ENCODE data around the gene ZNF438.
"Not testable (repeated sequence)": the region's sequence is repeated elsewhere in the genome, so short reads cannot be mapped to it uniquely, and the experiment has no call there.

ZNF438 gene

DNA sequence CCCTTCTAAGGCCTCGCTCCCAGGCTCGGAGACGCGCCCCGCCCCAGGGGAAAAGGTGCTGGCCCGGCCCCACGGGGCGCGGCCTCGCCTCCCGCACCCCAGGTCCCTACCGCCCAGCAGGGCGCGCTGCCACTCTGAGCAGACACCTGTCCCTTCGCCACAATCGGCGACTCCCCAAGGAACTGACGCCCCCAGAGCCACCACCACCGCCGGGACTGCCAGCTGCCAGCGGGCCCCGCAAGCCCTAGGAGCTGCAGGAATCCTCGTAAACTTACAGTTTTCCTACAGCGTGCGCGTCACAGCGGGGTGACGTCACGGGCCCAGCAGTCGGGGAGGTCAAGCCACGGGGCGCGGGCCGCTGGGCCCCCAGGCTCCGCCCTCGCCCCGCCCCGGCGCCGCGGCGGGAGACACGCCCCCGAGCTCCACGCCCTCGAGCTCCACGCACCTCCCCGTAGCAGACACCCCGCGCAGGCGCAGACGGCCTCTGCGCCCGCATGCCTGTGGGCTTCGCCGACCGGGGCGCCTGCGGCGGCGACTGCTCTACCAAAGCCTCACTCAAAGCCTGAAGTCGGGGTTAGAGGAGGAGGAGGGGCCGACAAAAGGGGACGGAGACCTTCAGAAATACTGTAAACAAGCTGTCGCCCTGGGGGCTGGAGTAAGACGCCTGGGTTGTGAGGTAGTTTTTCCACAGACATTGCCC, at the start of gene ZNF438:
TSS of gene ZNF438 (minus strand) at position 308 of the 700 bp plus-strand sequence. CDS start 154,831 bp downstream, outside the sequence.
- peak; percentile 85 to 87 for DNase-seq (ENCODE audit: low read depth in 2 of 2)

GRCh38 chr10:31076610-31076988, 44.9 kb upstream of the ZNF438 start:
- DNase-seq (ENCODE audit: low read depth in 2 of 2): no peak

- no peak for DNase-seq (ENCODE audit: low read depth in 2 of 2)
These were observed 44.4 kb upstream of the ZNF438 start for GRCh38 chr10:31075881-31076609.

DNA sequence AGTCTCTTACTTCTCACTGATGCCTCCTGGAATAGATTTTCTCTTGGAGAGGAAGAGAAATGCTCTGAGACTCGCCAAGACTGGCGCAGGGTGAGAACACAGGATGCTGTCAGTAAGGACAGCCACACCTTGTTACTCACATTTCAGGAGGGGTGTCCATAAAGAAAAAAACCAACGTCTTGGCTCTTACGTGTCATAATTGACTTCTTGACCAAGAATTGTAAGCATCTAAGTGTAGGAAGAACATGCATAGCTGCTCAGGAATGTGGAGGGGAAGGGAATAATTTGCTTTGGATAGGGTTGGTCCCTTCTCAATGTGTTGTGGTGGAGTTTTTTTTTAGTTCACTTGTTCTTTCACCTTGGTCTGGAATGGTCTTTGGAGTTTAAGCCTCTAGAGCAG, 43.8 kb upstream of the ZNF438 start:
- DNase-seq (ENCODE audit: low read depth in 2 of 2): no peak

DNA sequence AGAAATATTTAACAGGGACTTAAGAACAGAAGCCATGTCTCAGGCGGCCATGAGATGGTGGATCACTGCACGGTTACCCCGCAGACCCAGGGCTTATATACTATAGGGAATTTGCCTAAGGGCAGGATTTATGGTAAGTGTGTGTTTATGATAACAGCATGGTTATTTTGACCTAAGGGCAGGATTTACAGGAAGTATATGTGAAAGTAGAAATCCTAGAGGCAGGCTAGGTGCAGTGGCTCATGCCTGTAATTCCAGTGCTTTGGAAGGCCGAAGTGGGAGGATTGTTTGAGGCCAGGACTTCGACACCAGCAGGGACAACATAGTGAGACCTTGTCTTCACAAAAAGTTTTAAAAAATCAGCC, 43.0 kb upstream of the ZNF438 start:
- no peak for DNase-seq (ENCODE audit: low read depth in 2 of 2)

DNA sequence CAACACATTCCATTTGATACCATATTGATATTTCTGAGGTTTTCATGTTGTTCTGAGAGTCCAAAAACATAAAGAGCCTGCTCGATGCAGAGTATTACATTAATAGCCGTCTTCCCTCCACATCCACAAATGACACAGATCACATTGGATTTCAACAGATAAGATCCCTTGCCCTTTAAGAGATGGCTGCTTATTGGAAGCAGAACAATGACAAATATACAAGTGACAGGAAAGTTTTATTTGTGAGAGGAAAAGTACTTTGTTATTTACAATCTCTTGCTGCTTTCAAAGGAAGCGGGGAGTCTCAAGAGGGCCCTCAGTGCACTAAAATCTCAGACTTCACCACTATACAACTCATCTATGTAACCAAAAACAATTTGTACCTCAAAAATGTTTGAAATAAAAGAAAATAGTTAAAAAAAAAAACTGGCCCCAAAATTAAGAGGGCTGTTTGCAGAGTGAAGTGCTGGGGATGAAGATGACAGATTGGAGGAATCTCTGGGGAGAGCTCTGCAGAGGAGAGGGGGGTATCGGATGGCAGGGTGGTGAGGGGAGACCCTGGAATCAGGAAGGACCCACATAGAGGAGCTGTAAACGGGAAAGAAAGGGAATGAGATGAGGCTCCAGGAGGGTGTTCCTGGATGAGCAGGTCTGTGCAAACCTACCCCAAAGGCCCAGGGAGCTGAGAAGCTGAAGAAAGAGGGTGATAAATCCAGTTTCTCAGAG, 42.5 kb upstream of the ZNF438 start:
- no peak for DNase-seq (ENCODE audit: low read depth in 2 of 2)

- no peak for DNase-seq (ENCODE audit: low read depth in 2 of 2)
These were observed 41.5 kb upstream of the ZNF438 start for GRCh38 chr10:31073211-31073610.

DNA sequence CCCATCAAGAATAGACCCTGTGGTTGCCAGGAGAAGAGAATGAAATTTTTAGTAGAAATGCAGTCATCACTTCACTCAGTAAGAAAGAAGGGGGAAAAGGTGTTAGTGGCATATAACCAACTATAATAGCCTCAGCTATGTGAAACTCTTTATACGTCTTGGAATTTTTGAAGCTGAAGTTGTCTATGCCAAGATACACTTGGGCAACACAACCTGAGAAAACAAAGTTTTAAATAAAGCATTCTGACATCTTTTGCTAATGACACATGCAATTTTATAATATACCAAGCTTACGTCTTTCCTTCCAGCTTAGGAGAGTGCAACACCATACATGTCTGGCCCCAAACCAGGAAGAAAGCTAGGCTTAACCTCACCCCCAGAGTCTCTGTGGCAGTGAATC, 40.8 kb upstream of the ZNF438 start:
- DNase-seq (ENCODE audit: low read depth in 2 of 2): no peak

DNA sequence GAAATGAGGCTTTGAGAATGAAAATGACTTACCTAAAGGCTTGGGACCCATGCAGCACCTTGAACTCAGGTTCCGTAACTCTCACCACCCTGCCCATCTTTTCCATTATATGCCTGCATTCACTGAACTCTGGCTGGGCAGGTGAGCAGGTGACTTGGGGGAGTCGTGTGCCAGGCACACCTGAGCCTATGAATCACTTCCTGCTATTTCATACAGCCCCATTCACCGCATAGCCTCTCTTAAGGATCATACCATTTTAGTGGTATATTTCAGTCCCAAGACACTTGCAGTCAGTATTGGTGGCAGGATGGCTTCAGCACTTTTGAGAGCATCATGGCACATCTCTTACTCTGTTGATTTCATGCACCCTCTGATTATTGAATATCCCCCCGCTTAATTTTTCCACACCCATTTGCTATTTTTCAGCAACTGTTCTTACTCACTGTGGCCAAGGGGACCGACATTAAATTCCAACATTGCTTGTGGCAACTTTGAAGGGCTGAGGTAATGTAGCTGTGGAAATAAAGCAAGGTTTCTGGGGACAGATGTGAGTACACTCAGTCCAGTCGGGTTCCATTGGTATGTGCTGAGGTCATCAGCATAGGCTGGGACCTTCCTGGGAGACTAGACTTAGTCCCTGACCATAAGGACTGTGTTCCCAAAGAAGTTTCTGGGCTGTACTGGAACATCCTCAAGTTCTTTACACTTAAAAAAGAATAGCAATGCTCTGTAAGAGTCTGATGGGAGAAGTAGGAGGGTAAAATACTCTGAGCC, 39.8 kb upstream of the ZNF438 start:
- no peak for DNase-seq (ENCODE audit: low read depth in 2 of 2)

- DNase-seq (ENCODE audit: low read depth in 2 of 2): no peak
These were observed 39.0 kb upstream of the ZNF438 start for GRCh38 chr10:31070691-31071090.

DNA sequence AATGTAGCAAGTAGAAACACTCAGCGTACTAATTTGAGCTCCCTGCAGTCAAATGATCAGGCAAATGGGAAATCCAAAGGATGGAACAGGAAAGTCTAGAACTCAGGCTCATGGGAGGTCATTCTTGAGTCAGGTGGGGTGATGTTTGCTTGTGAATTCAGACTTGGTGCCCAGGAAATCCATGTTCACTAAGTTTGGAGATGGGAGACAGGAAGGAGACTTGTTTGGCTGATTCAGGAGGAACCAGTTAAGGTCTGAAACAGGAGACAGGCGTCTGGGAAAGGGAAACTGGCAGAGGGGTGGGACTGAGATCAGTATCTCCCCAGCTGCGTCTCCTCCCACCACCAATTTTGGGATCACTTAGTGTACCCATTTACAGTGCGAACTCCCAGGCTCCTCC, 38.4 kb upstream of the ZNF438 start:
- DNase-seq (ENCODE audit: low read depth in 2 of 2): no peak

- DNase-seq (ENCODE audit: low read depth in 2 of 2): no peak
These were observed 37.7 kb upstream of the ZNF438 start for GRCh38 chr10:31069411-31069810.

GRCh38 chr10:31064348-31064747, 32.7 kb upstream of the ZNF438 start:
- DNase-seq (ENCODE audit: low read depth in 2 of 2): no peak

DNA sequence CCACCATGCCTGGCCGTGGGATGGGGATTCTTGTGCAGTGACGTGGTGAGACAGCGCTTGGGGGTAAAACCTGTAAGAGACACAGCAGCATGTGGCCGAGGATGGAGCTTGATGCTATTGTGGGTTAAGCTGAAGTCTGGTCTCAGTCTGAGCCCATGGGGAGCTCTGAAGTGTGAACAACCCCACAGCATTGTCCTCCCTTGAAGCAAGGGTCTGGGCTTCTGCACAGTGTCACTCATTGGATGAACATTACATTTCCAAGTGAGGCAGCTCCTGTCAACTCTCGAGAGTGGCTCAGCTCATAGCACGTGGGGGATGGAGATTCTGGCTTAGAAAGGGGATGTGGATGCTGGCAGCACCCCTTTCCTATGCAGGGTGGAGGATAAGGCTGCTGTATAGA, 32.2 kb upstream of the ZNF438 start:
- DNase-seq (ENCODE audit: low read depth in 2 of 2): no peak

DNA sequence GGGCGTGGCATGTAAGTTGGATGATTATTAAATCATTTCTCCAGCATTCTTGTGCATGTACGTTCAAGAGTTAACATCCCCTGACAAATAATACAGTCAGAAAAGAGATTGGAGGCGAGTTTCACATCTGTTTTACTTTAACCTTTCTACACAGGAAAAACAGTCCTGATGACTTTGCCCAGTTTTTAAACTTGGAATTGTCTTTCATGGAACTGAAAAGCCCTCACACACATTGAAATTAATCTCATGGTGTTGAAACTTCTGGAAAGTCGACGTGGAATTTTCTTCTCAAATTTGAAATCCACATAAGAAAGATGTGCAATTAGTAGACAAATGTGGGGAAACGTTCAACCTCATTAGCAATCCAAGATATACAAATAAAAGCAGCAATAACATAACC, 31.2 kb upstream of the ZNF438 start:
- no peak for DNase-seq (ENCODE audit: low read depth in 2 of 2)

DNA sequence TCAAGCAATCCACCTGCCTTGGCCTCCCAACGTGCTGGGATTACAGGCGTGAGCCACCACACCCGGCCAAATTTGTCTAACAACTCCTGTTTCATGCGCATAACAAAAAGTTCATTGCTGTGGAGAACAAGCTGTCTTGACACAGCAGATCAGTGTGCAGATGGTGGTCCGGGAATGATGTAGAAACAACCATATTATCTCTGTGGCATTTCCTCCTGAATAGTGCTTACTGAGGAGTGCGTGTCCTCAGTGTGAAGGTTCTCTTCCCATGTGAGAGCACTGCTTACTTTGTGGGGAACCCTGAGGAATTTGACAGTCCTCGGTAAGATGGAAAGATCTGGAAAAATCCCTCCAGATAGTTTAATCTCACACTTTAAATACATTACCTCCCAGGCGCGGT, 30.3 kb upstream of the ZNF438 start:
- DNase-seq (ENCODE audit: low read depth in 2 of 2): no peak

DNA sequence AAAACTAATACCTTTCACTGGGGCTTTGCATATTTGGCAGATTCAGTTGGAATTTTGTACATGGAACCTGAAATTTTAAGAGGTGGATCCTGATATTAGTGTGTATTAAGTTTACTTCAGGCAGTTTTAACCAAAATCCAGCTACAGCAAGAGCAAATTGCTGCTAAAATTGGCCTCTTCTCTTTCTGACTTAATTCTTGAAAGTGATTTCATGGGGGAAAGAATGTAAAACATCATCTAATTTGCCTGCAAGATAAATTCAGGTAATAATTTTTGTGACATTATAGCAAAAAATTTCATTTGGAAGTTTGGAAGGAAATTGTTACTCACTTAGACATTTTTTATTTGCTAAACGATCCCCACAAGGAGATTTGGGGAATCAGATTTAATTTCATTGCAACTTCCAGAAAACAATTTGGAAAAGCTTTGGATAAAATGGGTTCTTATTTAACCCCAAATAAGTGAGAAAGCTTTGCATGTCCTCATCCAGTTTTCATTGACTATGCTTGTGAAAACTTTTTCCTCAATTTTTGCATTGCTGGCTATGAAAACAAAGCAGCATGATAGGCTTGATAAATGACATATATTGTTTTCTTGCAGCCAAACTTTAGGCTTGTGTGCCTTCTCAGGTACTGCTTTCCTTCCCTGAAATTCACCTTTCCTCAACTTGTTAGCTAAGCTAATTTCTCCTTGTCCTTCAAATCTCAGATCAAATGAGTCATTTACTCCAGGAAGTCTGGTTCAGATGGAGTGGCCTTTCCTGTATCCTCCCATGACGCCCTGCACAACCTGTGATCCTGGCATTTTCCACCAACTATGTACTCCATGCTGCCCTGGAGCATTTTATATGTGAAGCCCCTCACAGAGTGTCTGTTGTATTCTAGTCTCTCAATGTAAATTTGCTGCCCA, 27.4 kb upstream of the ZNF438 start:
- no peak for DNase-seq (ENCODE audit: low read depth in 2 of 2)

DNA sequence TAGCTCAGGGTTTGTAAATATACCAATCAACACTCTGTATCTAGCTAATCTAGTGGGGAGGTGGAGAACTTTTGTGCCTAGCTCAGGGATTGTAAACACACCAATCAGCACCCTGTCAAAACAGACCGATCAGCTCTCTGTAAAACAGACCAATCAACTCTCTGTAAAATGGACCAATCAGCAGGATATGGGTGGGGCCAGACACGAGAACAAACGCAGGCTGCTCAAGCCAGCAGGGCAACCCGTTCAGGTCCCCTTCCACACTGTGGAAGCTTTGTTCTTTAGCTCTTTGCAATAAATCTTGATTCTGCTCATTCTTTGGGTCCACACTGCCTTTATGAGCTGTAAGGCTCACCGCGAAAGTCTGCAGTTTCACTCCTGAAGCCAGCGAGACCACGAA, 25.0 kb upstream of the ZNF438 start:
- DNase-seq (ENCODE audit: low read depth in 2 of 2): not testable (repeated sequence)

GRCh38 chr10:31055573-31056251, 24.0 kb upstream of the ZNF438 start:
- no peak for DNase-seq (ENCODE audit: low read depth in 2 of 2)

DNA sequence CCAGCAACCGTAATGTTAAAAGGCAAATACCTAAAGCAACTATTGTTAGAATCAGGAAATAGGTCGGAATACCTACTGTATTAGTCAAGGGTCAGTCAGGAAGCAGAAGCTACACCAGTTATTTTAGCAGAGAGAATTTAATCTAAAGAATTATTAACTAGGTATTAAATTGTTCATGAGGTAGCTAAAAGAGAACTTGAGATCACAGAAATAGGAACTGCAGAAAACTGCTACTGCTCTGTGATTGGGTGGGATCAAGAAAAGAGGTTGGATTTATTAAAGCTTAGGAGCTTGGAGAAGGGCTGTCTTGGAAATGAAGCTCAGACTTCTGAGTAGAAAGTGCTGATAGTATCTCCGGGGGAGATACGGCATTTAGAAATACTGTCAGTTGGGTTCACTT, 20.0 kb upstream of the ZNF438 start:
- DNase-seq (ENCODE audit: low read depth in 2 of 2): no peak

- DNase-seq (ENCODE audit: low read depth in 2 of 2): no peak
These were observed 11.0 kb upstream of the ZNF438 start for GRCh38 chr10:31042670-31043069.
